HK-2 (cell line): ENCODE results near the gene ENOPH1.
"Not testable (repeated sequence)": the region's sequence is repeated elsewhere in the genome, so short reads cannot be mapped to it uniquely, and the experiment has no call there.

ENCODE experiments used
- DNase-seq: peaks from one replicate; pipeline ENCODE4 v3.0.0-alpha.2; 2018; ENCODE audit not compliant: unreplicated experiment

The ENOPH1 gene

DNA sequence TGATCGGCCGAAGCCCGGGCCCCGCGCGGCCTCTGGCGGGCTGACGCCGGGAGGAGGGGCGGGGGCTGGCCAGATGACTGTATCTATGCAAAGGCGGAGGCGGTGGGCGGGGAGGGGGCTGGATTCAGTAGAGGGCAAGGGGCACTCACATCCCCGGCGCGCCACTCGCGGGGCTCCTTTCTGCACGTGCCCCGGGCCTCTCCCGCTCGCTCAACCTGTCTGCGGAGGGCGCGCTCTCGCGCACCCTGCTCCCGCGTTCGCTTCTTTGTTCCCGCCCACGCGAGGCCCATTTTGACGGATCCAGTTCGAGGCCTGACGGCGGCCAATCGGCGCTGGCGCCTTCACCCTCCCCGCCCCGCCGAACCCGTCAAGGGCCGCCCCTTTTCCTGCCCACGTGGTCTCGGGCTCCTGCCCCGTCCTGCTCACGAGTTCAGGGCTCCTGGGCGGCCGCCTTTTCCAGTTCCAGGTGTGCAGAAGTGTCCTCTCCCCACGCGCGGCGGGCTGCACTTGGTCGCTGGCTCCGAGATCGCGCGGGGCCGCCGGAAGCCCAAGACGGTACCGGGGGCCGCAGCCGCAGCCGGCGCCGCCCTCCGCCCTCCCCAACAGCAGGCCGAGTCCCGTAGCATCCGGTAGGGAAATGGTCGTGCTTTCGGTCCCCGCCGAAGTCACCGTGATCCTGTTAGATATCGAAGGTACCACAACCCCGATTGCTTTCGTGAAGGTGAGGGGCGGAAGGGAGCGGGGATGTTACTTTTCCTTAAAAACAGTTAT is at the start of gene ENOPH1, which contains the start of gene HNRNPDL:
Gene ENOPH1 (plus strand): TSS at position 398 of the 771 bp plus-strand sequence. CDS start 240 bp downstream, at position 638.
Gene HNRNPDL (minus strand): TSS at position 270 of the 771 bp plus-strand sequence. CDS start 772 bp downstream, outside the sequence.
- peak; percentile 98 for DNase-seq

DNA sequence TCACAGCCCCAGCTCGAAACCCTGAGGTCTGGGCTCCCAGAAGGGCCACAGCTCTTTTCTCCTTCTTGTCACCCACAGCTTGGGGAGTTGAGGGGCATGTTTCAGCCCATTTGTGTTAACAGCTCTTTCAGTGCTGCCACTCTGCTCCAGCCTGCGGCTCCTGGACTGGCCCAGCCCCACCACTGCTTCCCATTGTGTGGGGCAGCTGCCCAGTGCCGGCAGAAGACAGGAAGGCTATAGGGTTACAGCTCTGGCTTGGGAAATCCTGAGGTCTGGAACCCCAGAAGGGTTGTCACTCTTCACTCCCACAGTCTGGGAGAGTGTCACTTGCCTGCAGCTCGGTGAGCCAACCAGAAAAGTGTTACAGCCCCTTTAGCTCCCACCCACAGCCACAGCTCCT is 49.6 kb upstream of the ENOPH1 start:
- no peak for DNase-seq

DNA sequence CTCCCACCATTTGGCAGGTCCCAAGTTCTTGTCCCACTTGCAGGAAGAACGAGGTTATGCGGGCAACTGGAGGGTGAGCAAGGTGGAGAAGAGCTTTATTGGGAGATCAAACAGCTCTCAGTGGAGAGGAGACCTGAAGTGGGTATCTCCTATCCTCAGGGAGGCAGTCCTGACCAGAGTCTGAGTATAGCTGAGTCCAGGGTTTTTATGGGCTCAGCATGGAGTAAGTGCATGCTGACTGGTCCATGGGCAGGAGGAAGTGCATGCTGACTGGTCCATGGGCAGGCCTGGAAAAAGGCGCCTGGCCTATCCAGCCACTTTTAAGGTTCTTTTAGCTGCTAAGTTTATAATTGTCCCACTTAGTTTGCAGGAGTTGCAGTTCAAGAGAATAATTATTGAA is 49.2 kb upstream of the ENOPH1 start:
- no peak for DNase-seq

DNA sequence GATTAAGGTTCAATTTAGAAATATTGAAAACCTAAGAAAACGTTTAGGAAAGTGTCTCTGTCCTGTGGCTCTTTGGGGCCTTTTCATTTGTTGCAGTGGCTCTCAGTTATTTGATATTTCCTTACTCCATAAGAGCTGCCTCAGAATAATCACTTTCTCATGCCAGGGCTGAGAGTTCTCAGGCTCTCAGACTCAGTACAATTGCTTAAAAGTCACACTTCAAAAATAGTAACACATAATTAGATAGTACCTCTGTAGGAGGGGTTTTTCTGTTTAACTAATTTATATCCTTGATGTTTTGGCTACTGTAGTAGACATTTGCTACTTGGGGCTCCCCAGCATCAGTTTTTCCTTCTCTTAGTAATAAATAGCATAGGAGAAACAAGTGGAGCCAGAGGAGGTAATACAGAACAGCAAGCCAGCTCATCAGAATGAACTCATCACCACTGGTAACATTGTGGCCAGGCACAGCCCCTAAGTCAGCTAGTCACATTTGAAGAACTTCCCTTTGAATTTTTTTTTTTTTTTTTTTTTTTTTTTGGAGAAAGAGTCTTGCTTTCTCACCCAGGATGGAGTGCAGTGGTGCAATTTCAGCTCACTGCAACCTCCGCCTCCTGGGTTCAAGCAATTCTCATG is 48.6 kb upstream of the ENOPH1 start:
- no peak for DNase-seq

DNA sequence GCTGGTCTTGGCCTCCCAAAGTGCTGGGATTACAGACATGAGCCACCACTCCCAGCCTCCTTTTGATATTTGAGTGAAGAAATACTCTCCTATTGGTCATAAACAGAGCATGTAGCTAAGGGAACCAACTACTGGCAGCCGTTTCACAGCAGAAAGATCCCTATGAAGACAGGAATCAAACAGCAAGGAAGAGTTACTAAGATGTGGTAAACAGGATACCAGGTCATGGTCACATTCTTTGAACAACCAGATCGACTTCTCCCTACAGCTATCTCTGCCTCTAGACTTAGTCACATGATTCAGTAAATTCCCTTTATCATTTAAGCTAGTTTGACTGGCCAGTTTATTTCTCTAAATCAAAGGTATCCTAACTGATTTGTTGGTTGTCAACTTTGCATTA is 47.6 kb upstream of the ENOPH1 start:
- DNase-seq = no peak

DNA sequence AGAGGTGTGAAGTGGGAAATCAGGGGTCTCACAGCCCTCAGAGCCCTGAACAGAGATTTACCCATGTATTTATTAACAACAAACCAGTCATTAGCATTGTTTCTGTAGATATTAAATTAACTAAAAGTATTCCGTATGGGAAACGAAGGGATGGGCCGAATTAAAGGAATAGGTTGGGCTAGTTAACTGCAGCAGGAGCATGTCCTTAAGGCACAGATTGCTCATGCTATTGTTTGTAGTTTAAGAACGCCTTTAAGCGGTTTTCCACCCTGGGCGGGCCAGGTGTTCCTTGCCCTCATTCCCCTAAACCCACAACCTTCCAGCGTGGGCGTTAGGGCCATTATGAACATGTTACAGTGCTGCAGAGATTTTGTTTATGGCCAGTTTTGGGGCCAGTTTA is 44.1 kb upstream of the ENOPH1 start:
- DNase-seq = not testable (repeated sequence)

DNA sequence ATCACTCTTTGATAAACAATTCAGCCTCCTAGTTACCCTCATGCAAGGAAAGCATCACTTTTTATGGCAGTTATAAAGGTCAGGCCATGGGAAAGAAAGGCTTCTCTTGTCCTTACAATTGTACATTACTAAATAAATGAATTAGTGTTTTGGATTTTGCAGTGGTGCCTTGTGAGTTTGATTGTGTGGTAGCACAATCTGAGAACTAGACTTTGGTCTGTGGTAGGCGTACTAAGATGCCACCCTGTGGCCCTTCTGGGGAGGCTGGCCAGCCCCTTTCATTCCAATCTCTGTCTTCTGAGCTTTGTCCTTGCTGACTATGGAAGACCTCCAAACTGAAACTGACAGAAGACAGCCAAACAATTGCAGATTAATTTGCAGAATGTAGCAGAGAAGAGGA is 42.0 kb upstream of the ENOPH1 start:
- DNase-seq = no peak

DNA sequence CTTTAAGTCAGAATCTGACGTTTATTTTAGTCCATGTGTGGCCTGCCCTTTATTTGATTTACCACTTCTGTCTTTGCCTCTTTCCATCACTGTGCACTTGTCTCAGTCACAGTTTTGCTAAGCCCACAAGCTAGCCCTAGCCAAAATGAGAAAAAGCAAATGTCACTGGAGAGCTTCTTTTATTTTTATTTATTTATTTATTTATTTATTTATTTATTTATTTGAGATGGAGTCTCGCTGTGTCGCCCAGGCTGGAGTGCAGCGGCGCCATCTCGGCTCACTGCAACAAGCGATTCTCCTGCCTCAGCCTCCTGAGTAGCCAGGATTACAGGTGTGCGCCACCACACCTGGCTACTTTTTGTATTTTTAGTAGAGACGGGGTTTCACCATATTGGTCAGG is 40.3 kb upstream of the ENOPH1 start:
- not testable (repeated sequence) for DNase-seq

DNA sequence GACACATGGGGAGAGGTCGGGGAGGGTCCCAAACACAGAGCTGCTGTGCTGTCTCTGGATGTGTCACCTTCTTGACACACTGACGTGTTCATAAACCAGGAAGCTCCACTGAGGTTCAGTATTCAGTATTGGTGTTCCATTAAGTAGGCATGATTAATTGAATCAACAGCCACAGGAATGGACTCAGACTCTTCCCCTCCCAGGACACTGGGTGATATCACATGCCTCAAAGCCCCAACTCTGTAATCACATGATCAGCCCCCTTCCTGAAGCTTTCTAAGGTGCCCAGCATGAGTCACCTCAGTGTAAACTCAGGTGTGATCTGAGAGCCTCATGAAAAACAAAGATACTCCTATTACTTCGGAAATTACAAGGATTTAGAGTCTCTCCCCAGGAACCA is 35.5 kb upstream of the ENOPH1 start:
- peak; percentile 37 for DNase-seq

DNA sequence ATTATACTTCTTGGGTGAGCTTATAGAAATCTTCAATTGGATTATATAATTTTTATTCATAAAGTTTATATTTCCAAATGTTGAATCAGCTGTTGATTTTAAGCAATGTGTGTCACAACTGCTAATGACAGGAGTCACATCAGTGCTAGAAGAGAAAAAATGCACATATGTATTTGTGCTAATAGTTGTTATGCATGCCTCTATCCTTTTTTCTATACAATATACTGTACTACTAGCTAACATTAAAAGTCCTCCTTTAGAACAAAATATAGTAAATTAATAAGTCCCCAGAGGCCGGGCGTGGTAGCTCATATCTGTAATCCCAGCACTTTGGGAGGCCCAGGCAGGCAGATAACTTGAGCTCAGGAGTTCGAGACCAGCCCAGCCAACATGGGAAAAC is 32.9 kb upstream of the ENOPH1 start:
- DNase-seq = no peak

DNA sequence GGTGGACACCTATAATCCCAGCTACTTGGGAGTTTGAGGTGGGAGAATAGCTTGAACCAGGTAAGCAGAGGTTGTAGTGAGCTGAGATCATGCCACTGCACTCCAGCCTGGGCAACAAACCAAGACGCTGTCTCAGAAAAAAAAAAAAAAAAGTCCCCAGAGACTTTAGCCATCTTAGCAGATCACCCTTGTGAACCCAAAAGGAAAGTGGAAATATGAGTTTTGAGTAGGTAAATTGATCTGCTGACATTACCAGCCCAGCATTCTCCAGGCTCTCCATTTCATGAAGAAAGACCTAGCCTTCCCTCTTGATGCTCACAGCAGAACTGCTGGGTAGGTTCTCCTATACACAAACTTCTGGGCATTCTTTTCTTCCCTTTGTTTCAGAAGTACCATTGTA is 32.1 kb upstream of the ENOPH1 start:
- DNase-seq = no peak

DNA sequence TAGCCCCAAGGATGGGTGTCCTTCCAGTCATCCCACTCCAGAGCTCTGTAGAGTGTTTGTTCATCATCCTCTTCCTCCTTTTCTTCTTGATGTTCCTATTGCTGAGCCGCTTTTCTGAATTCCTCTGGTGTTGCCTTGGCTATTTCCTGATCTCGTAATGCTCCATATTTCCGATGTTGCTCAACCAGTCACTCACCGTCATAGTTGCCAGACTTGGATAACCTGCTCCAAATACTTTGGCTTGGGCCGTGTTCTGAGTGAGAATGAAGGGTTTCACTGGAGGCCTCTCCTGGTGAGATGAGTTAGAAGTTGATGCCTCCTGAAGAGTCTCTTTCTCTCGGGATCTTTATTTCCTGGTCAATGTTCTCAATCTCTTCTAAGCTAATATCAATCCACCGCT is 28.8 kb upstream of the ENOPH1 start:
- DNase-seq = no peak

DNA sequence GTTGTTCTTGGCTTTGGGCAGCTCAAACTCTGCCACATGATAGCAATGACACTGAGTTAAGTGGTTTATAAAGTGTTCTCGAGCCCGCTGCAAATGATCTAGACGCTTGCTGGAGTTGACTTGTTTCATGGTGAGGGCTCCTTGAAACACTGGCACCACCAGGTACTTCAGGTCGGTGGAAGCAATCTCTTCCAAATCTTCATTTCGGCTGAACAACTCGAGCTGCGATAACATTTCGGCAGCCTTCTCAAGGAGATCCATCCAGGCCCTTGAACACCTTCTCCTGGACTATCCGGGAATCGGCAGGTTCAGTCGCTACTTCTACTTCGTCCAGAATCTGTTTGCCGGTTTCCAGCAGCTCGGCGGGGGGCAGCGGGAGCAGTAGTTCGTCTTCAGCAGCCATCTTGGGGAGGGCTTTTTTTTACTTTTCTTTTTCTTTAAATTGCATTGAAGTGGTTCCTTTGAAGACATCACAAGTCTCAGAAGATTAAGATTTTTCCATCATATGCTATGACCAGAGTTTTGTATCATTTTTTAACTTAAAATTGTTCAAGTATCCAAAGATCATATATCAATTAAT is 28.1 kb upstream of the ENOPH1 start:
- DNase-seq = no peak

DNA sequence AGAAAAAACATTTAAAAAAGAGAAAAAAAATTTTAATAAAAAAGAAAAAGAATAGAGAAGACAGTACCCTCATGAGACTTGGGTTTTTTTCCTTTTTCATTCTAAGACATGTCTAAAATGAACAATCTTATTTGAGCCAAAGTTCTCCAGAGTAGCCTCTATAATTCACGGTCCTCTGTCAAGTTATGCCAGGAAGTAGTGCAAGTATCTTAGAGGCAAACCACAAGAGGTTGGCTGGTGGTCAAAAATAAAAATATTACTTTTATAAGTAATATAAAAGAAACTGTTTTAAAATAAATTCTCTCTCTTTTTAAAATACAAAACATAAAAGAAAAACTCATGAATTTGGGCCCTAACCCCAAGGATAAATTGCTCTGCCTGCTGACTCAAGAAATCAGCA is 26.7 kb upstream of the ENOPH1 start:
- no peak for DNase-seq

DNA sequence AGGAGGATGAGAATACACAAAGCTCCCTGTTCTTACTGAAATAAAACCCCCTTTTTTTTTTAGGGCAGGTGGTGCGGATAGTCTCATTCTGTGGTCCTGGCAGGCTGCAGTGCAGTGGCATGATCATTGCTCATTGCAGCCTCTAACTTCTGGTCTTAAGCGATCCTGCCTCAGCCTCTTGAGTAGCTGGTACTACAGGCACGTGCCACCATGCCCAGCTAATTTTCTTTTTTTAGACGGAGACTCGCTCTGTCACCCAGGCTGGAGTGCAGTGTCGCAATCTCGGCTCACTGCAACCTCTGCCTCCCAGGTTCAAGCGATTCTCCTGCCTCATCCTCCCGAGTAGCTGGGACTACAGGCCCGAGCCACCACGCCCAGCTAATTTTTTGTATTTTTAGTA is 15.3 kb upstream of the ENOPH1 start:
- DNase-seq = not testable (repeated sequence)

DNA sequence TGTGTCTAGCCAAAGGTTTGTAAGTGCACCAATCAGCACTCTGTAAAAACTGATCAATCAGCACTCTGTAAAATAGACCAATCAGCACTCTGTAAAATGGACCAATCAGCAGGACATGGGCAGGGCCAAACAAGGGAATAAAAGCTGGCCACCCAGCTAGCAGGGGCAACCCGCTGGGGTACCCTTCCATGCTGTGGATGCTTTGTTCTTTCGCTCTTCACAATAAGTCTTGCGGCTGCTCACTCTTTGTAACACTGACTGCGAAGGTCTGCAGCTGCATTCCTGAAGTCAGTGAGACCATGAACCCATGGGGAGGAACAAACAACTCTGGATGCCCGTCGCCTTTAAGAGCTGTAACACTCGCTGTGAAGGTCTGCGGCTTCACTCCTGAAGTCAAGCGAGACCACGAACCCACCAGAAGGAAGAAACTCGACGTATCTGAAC is 14.4 kb upstream of the ENOPH1 start:
- no peak for DNase-seq

DNA sequence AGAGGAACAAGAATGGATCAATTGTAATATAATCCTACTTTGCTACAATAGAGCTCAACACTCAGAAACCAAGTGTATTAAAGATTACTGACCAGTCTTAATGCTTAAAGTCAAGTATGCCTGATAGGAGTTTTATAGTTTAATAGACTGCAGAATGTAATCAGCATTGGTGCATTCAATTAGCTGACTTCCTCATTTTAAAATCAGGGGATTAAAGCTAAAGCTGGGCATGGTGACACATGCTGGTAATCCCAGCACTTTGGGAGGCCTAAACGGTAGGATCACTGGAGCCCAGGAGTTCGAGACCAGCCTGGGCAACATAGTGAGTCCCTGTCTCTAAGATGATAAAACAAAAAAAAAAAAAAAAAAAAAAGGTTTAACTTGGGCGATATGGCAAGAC is 10.9 kb upstream of the ENOPH1 start:
- no peak for DNase-seq

DNA sequence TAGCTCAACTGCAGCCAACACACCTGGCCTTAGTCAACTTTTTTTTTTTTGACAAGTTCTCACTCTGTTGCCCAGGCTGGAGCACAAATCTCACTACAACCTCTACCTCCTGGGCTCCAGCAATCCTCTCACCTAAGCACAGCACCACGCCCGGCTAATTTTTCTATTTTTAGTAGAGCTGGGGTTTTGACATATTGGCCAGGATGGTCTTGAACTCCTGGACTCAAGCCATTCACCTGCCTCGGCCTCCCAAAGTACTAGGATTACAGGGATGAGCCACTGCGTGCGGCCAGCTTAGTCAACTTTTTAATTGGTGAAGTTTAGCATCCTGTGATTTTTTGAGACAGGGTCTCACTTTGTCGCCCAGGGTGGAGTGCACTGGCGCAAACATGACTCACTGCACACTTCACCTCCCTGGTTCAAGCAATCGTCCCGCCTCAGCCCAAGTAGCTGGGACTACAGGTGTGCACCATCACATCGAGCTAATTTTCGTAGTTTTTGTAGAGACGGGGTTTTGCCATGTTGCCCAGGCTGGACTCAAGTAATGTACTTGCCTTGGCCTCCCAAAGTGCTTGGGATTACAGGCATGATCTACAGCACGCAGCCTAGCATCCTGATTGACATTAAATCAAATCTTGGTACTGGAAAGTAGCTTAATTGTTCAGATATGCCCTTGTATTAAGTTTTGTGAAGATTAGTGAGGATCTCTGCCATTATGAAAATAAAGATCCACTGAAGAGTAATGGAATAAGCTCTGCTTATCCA is 8.4 kb upstream of the ENOPH1 start:
- DNase-seq = peak; percentile 25

DNA sequence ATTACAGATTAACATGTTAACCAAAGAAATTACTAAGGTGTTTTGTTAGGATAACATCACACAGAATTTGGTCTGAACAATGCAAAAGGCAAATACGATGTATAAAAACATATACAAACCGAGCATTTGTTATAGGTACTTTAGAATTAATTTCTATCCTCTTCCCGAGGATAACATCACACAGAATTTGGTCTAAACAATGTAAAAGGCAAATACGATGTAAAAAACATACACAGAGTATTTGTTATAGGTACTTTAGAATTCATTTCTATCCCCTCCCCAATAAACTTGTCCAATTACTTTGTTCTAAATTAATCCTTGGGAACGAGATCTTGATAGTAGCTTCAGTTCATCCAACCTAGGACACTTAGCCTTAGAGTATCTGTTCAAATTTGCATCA is 7.8 kb upstream of the ENOPH1 start:
- no peak for DNase-seq

DNA sequence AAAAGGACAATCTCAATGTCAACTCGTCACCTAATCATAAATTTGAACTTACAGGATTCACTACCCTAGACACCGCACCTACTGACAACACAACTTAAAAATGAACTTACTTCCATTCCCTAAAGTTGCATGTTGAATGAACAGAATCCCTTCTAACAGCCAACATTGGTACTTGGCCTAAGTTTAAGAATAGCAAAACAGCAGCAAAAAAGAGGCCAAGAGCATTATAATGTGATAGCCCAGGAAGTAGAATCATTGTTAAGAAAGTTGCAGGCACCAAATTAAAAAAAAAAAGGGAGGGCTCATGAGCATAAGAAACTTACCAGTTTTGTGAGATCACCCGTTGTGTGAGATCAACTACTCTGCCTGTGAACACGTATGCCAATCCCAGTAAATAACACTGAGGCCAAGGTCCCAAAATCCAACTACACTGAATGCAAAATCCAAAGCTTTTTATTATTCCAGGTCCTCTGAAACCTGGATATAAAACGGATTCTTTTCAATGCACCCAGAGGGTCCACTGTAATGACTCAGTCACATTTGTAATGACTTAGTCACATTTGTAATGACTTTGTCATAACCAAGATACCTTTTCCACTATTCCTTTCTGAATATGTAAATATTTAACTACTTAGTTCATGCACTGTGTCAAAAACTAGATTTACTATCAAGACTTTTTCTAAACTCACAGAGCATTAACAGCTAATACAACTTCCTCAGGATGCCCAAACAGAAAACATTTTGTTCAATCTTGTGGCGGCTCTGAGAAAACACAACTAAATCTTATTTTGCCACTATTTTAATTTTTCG is 6.9 kb upstream of the ENOPH1 start:
- peak; percentile 26 for DNase-seq

DNA sequence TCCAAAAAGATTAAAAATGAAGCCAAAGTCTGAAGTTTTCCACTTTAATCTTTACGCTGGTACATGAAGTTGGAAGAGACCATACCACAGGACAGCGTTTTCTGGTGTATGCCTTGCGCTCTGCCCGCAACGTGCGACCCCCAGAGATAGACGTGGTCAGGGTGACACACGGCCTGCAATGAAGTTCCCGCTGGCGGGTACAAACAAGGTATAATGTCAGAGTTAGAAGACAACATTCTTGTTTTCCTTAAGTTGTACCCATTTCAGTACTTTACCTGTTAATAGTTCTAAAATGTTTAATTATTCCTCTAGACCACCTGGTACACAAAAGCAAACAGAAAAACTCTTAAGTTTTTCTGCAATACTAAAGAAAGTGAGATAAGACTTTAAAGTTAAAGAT is 4.9 kb upstream of the ENOPH1 start:
- no peak for DNase-seq
